Stimulated activated CD8-positive, alpha-beta memory T cell treated with anti-CD3 and anti-CD28 coated beads, Interleukin-4, amount 100 ng/mL, for 24 hours (primary cell): ENCODE measurements around the gene IL2RA.
A peak's percentile ranks its signal among the peaks of the same experiment; 100 is the strongest.
"Not testable (repeated sequence)": the region's sequence is repeated elsewhere in the genome, so short reads cannot be mapped to it uniquely, and the experiment has no call there.

Experiments
- DNase-seq: peaks from one replicate; pipeline ENCODE4 v3.0.0-alpha.2; 2020; ENCODE audit warnings: low read depth

IL2RA gene

DNA sequence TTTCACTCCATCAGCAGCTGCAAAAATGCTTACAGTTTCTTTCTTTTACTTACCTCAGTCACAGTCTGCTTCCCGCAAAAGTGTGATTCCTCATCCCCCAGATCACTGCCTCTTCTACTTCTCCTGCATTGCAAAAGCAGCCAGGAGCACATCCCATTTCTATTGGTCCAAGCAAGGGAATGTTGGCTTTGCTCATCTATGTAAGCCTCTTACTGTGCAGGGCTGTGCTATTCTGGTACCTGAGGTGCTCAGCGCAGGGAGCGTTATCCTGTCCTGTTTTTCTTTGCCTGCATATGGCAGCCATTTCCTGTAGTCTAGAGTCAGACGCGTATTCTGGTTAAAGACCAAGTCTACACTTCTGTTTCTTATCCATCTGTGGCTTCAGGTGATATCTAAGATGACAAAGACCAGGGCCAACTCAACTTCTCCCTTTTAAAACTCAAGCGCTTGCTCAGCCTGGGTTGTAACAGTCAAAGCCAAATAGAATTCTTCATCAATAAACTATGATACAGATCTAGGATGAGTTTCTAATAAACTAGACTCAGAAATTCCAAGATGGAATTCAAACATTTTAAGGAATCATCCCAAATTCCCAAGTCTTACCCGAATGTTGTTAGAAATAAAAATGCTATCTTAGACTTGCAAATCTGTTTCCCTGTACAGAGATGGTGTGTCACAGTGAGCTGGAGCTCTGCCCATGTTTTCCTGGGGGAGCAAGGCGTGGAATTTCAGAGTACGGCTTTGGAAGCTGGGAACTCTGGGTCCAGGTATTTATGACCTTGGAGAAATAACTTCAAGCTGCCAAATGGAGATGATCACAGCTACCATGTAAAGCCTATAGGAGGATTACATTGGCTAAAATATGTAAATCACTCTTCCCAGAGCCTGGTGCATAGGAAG lies 20.6 kb upstream of the IL2RA start:
- DNase-seq, result no peak

- DNase-seq, result no peak
Observed at GRCh38 chr10:6080417-6080973, 18.3 kb upstream of the IL2RA start.

GRCh38 chr10:6079044-6079443 lies 16.9 kb upstream of the IL2RA start:
- DNase-seq, result no peak

GRCh38 chr10:6077071-6077675 lies 15.0 kb upstream of the IL2RA start:
- no peak for DNase-seq

- DNase-seq, result no peak
Observed at GRCh38 chr10:6074489-6075301, 12.5 kb upstream of the IL2RA start.

GRCh38 chr10:6072215-6072934 lies 10.2 kb upstream of the IL2RA start:
- no peak for DNase-seq

DNA sequence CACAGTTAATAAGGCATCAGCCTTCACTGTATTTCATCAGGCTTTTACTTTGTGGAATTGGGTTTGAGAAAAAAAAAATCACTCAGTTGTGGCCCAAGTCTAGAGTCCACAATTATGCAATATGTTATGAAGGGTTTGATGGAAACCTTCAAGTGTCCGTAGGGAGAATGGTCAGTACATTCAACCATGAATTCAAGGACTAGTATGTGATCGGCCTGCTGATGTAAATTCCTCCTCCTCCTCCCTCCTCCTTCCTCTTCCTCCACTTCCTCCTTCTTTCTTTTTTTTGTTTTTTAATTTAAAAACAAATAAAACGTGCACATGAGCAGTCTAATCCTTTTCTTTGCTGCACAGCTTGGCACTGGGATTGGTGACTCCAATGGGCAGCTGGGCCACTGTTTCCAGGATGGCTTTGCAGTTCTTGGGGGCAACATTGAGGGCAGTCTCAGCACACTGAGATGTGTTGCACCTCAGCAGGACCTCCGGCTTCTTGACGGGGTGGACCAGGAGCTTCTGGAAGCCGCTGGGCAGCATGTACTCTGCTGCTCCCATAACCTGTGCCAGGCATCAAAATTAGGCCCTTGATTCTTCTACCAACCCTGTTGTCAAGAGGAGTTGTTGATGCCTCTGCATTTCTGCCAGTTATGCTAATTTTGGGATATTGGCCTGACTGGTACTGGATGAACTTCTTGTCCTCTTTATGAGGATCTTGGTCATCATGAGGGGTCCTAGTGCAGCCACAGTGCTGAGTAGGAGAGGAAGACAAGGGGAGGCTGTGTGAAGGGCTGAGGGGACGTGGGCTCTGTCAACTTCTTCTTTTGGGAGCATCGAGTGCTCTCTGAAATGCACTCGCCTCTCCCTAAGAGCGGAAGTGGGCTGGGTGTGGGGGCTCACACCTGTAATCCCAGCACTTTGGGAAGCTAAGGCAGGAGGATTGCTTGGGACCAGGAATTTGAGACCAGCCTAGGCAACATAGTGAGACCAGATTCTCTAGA lies 9.3 kb upstream of the IL2RA start:
- no peak for DNase-seq

DNA sequence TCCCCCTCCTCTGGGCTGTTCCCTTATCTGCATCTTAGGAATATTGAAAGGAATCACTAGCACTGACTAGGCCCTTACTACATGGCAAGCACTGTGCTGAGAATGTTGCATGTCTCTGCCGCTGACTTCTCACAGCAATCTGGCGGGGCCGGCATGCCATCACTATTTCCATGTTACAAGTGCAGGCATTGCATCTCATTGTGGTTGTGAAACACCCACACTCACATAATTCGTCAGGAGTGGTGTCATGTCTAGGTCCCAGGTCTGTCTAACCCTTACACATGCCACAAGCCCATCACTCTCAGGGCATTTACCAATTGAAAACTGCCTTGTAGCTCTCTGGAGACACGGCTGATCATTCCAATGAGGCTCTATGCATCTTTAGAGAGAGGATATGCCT lies 8.5 kb upstream of the IL2RA start:
- DNase-seq, result peak; percentile 55

DNA sequence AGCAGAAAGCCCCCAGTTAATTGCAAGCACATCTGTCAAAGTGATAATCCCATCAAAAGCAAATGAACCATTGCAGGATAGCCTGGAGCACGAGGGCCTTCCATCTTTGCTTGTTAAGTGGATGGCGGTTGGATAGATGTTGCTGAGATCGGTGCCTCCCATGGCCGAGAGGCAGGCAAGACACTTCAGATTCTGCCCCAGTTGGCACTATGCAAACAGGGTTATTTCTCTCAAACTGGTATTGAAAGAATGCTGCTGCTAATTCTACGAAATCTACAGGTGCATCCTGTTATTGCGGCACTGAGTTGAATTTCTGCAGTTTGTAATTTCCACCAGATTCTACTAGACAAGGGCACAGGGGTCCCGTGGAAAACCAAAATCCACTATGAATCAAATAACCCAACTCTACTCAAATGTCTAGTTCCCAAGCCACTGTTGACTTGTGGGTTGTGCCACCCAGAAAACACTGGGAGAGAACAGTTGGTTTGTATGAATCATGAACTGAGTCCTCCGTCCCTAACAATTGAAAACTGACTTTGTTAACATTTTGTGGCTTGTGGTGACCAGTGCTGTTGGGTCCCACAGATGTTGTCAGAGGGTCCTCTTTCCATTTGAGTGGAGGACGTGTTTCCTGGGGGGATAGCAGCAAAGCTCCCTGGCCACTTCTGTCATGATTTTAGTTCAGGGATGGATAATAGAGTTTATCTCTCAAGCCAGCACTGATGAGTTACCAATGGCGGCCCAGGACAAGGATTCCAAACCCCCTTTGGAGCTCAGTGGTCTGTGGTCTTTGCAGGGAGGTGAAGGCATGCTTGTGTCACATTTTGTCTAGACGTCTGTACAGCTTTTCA lies 7.1 kb upstream of the IL2RA start:
- no peak for DNase-seq

DNA sequence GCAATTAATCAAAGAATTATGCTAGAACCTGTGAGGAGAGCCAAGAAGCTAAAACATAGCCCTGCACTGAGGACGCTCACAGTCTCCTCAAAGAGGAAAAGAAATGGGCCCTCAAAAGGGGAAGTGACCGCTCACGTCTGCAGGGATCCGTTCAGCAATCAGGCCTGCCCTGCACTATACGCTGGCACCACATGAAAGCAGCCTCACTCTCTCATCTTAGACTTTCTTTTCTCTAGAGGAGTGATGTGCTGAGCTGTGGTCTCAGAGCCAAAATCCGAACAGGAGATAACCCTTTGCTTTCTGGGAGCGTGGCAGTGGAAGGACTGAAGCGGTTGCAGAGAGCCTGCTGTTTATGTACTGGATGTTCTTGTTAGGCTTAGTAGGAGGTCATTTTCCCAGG lies 6.3 kb upstream of the IL2RA start:
- no peak for DNase-seq

DNA sequence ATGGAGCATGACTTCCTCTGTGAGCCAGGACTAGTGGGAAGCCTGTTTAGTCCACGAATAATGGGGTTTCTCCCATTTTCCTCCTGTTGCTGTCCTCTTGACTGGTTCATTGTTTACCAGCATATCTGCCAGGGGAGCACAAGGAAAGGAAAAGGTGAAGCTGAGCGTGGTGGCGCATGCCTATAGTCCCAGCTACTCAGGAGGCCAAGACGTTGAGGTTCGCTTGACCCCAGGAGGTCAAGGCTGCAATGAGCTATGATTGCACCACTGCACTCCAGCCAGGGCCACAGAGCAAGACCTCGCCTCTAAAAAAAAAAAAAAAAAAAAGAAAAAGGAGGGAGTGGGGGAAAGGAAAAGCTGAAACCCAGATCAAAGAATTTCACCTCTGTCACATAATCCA lies 5.8 kb upstream of the IL2RA start:
- no peak for DNase-seq

- DNase-seq, result no peak
Observed at GRCh38 chr10:6067457-6067856, 5.3 kb upstream of the IL2RA start.

GRCh38 chr10:6065835-6066234 lies 3.7 kb upstream of the IL2RA start:
- DNase-seq, result no peak

- DNase-seq, result no peak
Observed at GRCh38 chr10:6065406-6065805, 3.2 kb upstream of the IL2RA start.

- DNase-seq, result not testable (repeated sequence)
Observed at GRCh38 chr10:6064726-6065125, 2.6 kb upstream of the IL2RA start.

- DNase-seq, result no peak
Observed at GRCh38 chr10:6064119-6064518, 2.0 kb upstream of the IL2RA start.

DNA sequence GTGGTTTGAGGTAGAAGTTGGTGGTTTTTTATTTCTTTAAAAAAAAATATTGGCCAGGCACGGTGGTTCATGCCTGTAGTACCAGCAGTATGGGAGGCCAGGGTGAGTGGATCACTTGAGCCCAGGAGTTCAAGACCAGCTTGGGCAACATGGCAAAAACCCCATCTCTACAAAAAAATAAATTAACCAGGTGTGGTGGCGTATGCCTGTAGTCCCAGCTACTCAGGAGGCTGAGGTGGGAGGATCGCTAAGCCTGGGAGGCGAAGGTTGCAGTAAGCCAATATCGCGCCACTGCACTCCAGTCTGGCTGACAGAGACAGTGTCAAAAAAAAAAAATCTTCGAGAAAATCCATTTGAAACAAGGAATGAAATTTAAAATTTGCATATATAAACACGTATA lies 1.1 kb downstream of the IL2RA start:
- no peak for DNase-seq

DNA sequence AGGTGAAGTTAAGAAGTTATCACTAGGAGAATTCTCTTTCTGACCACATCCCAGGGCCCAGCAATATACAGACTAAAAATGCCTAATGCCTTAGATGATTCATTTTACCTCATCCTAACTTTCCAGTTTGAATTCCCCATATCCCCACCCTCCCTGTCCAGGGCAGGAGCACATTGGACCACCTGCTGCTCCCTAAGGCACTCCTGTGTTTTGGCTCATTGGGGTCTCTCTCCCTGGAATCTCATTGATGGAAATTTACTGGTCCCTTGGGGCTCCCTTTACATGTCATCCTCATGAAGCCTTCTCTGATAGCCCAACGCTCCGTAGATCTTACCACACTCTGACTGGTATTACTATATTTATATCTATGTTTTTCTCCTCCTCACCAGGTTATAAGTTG lies 2.7 kb downstream of the IL2RA start:
- DNase-seq, result no peak

- no peak for DNase-seq
Observed at GRCh38 chr10:6058682-6059475, 3.3 kb downstream of the IL2RA start.
